GM19455 (cell line): ENCODE measurements around the gene PLAC8L1.

ENCODE experiments used
- ATAC-seq: cut with Tn5 transposase; IDR thresholded peaks from one replicate; pipeline ENCODE4 v1.9.1; 2021; ENCODE audit not compliant: unreplicated experiment

PLAC8L1 gene

DNA sequence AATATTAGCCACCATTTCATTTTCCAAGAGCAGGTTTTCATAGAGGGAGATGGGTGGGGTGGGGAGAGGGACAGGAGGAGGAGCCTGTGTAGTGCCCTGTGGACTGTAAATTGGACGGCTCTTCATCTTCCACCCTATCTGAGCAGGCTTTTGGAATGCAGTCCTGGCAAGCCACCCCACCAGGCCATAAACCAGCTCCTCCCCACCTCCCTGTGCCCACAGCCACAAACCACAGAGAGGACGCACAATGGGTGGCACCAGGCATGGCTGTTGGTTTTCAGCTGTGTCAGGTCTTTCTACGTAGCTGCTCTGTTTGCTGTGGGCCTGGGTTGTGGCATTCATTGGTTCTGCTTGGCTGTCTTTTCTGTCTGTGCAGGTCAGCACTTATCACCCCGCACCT, 58.0 kb downstream of the PLAC8L1 start:
- ATAC-seq: no peak

- ATAC-seq: no peak
Measured at GRCh38 chr5:146043722-146044121, 61.7 kb downstream of the PLAC8L1 start.

GRCh38 chr5:146042628-146043279, 62.6 kb downstream of the PLAC8L1 start:
- no peak for ATAC-seq

- peak; percentile 84 for ATAC-seq
Measured at GRCh38 chr5:146041180-146041789, 64.1 kb downstream of the PLAC8L1 start.

- no peak for ATAC-seq
Measured at GRCh38 chr5:146040527-146040926, 64.8 kb downstream of the PLAC8L1 start.

DNA sequence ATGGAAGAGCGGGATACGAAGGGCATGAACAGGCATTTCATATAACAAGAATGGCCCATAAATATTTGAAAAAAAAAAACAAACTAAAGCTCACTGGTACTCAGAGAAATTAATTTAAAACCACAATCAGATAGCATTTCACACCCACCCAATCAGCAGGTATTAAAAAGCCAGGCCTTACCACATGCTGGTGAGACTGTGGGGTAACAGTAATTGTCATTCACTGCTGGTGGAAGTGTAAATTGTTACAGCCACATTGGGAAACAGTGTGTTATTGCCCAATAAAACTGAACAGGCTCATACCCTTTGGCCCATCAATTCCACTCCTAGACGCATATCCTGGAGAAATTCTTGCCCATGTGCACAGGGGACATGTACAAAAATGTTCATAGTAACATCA, 66.0 kb downstream of the PLAC8L1 start:
- ATAC-seq: no peak

GRCh38 chr5:146034605-146035004, 70.8 kb downstream of the PLAC8L1 start:
- no peak for ATAC-seq
